HG02840 (cell line): ENCODE results near the gene SLC5A3.
A peak's percentile ranks its signal among the peaks of the same experiment; 100 is the strongest.

Source experiments
- ATAC-seq: cut with Tn5 transposase; IDR thresholded peaks from one replicate; pipeline ENCODE4 v1.9.1; 2021; ENCODE audit warnings: mild to moderate bottlenecking, moderate library complexity, moderate number of reproducible peaks; ENCODE audit not compliant: unreplicated experiment, low FRiP score

SLC5A3 gene

DNA sequence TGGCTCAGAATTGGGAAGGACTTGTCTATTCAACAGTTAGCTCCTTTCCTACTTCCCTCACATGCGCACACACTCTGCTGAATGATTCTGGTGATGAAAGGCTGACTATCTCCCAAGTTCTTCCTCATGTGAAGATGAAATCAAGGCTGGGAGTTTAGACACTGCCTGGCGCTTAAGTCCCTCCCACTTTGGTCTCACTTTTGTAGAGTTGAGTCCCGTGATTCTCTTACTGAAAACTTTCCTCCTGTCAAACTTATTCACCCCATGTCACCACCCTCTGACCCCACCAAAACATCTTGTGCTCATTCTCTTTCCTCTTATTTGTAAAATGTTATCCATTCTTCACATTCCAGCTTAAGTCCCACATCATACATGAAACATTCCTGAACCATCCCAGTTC lies 8.4 kb upstream of the SLC5A3 start:
- ATAC-seq = no peak

DNA sequence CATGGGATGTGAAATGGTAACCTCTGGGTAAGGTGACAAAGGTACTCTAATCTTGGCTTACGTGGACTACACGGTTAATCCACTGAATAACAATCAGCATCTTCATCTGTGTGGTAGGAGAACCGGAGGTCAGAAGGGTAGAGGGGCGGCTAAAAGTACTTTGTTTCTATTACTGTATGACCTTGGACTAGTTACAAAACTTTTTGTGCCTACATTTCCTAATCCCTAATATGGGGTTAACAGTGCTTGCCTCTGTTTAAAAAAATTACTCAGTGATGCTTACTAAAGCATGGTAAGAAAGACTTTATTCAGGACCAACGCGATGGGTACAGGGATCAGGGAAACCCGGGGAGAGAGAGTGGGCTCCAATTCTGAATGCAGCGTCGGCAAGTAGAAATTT lies 1.7 kb upstream of the SLC5A3 start:
- ATAC-seq = no peak

DNA sequence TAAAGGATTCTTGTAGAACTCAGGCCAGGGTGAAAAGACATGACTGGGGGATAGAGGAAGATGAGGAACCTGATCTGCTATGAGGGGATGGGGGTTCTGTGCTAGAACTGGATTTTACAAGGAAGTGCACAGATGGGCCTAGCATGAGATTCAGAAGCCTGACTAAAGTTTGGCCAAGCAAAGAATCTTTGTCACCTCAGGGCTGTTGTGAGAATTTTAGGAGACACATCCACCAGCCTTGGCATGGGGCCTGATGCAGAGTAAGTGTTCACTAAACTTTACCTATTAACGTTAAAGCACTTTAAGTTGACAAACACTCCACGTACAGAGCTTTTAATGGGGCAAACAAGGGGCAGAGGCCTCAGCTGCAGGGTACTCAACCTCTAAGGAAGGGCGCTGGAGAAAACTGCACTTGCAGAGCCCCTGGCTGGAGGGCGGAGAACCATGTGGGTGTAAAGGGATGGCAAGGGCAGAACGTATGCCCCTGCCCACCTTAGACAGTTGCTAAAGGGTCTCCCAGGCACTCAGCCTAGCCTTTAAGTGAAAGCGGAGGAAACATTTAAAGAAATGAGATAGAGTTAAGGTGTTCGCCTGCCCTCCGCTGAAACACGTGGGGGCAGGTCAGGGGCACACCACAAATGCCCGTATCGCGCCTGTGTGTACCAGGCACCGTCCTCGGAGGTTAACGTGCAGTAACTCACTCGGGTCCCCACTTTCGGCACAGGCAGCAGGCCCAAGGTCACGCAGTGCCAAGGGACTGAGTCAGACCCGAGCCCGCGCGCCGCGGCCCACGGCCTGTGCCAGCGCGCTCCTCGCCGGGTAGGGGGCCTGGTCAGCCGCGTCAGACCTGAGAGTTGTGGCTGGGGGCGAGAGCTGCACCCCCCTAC lies 990 bp upstream of the SLC5A3 start:
- no peak for ATAC-seq

DNA sequence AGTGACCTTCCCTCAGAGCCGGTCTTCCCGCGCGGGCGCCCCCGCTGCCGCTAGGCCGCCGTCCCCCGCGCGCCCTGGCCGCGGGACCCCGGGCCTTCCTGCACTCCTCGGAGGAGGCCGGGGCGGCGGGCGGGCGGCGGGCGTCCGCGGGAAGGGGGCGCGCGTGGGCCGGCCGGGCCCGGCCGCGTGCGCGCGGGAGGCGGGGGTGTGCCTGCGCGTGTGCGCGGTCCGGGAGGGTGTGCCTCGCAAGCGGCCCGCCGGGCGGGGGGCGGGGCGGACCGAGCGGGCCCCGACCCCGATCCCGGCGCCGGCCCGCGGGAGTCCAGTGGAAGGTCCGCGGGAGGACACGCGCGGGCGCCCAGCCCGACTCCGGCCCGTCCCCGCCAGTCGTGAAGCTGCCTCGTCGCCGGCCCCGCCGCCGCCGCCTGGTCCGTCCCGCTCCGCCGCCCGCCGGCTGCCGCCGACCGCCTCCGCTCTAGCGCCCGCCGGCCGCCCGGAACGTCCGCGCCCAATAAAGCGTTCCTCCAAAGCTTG lies 438 bp downstream of the SLC5A3 start:
- ATAC-seq = peak; percentile 37

DNA sequence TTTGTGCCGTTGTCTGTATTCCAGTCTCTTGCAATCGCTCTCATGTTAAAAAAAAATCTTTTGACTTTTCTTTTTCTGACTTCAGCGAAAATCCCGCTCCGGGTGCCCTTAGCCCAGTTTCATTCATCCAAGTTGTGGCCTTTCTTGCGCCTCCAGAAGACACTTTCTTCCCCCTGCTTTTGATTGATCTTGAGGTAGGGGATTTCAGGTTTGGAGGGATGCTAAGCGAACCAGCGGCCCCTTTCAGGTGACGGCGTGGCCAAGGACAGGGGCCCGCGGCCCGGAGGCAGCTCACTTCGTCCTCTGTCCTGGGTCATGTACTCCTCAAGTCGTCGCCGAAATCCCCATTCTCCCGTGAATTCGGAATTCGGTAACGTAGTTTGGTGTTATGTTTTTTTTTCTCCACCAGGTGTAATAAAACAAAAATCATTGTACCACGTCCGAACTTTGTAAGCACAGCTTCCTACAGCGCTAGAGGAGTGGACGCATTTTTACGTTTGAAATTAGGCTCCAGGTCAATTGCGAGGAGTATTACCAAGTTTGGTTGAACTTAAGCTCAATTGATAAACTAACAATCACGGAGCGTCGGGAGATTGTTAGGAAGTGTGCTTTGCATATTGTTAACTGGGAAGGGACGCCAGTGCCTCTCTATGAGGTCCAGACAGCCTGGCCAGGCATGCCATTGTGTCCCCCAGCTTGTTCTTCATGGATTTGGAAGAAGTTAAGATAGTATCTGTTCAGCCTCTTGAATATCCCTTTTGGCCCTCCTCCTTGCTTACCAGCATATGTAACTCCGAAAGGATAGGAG lies 1.1 kb downstream of the SLC5A3 start:
- ATAC-seq = no peak

DNA sequence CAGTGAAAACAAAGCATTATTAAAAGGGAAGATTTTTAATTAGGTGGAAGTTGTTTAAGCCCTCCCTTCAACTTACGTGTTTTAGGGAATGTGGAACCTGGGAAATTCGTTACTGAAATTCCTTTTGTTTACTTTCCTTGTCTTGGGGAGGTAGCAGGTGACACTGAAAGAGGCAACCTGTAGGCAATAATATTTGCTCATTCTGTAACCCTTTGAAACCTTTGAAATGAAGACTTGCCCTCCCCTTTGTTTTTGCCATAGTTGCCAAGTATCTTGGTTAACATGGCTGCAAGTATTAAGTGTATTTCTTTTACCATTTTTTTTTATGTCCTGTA lies 1.7 kb downstream of the SLC5A3 start:
- ATAC-seq = no peak

DNA sequence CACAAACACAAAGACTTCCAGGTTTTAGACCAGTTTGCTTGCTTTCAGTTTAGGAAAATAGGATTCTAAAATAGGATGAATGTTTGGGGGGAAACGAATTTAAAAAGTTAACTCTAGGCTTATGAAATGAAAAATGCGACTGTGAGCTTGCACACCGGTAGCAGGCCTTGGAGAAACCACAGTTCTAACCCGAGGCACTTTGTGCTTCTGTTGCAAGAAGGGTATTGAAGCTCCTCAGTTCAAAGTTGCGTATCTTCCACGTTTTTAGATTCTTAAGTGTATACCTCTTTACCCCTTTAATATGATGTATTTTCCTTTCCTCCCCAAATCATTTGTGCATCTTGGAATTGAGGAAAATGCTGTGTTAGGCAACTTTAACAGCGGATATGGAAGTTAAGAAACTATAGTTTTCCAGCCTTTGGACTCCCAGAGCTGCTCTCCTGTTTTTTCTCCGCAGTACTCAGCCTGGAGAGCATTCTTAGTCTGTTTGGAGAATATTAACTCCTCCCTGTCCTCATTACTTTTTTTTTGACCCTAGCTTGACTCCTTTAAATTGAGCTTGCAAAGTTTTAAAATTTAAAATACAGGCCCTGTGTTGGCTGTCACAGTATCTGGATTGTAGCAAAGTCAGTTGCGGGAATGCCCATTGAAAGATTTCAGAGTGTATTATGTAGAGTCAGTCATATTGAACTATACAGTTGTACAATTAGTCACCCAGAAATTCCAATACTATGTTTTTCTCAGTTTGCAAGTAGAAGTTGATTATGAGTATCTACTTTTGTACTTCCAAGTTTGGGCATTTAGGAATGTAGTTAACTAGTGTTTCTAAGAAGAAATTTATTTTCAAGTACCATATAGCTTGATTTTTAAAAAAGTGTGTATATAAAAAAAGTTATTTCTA lies 2.6 kb downstream of the SLC5A3 start:
- no peak for ATAC-seq

DNA sequence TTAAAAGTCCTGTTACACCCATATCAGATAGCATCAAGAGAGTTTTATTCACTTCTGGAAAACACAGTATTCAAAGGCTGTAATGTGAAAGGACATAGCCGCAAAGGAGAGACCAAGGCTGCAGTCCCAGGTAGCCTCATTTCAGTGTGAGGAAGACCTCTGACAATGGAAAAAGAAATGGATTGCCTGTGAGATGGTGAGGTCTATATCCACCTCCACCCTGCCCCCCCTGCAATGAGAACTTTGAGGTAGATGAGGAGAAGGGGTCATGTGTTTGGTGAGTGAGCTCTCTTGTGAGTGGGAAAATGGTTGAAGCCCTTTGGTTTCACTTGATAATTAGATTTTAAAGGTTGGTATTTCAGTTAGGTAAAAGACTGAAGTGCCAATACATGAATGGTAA lies 3.5 kb downstream of the SLC5A3 start:
- ATAC-seq = no peak

DNA sequence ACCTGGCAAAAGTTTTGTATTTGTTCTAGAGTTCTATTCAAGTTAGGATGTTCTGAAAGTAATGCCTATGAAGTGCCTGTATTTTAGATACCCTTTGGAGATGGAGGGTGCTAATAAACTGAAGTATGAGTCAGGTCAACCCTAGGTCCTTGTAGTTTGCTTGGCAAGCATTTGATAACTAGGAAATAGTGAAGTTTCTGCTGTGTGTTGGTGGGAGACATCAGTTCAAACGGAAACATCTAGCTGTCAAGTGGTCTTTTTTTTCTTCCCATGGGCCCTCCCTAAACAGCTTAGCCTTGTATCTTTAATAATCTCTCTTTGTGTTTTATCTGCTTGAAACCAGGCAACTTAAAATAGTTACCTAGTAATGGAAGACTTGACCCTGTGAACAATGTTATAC lies 4.5 kb downstream of the SLC5A3 start:
- ATAC-seq = no peak

DNA sequence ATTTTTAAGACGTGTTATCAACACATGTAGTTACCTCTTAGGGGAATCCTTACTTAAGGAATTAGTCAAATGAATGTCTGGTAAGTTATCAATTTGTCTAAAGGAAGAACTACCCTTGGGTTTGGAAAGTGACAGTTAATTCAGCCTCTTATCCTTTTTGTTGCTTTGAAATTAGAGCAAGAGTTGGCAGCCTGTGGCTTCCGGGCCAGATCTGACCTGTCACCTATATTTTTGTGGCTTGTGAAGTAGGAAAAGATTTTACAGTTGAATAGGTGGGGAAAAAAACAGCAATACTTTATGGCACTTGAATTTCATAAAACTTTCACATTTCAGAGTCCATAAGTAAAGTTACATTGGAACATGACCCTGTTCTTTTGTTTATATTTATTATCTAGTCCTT lies 5.5 kb downstream of the SLC5A3 start:
- ATAC-seq = no peak

DNA sequence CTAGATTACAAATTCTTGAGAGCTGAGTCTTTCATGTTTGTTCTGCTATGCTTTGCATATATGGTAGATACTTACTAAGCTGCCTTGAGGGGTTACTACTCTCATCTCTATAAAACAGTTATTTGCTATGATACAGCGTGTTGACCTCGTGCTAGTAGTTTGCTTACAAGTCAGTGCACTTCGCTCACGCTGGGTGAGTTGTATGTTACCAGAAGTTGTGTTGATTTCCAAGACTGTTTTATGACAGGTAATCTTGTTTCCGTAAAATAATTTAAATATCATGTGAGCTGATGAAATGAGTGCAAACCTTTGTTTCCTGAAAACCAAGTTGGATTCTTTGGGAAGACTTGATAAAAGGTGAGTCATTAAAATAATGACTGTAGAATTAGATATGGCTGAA lies 7.3 kb downstream of the SLC5A3 start:
- no peak for ATAC-seq

DNA sequence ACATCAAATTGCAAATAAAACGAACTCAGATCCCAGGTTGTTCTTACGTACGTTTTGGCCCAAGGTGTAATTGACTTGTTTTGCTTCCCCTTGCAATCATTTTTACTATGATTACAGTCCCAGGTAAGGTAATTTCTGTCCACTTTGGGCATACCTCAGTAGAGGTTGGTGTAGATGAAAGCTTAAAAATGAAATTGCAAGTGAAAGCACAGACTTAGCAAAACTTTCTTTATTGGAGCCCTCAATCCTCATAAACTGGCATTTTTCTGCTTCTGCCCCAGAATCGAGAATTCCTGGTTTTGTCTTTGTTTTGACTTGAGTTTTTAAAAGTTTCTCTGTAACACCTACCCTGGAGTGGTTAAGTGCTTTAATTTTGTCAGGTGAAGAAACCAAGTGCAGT lies 9.4 kb downstream of the SLC5A3 start:
- no peak for ATAC-seq

DNA sequence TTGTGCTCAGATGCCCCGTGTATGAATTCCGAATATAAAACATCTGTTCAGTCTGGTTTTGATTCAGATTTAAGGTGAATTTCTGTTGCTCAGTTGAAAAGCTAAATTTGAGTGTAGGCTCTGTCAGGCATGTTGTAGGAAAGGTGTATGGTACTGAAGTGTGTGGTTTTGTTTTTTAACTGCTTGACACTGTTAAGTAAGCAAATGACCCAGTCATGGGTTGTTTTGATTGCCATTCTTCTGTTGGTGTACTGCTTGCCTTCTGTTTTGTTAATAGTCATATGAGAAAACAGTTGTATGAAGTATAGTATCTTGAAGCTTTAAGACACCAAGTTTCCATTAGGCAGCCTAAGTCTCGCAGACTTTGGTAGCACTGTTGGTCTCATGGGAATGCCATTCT lies 10.0 kb downstream of the SLC5A3 start:
- no peak for ATAC-seq

DNA sequence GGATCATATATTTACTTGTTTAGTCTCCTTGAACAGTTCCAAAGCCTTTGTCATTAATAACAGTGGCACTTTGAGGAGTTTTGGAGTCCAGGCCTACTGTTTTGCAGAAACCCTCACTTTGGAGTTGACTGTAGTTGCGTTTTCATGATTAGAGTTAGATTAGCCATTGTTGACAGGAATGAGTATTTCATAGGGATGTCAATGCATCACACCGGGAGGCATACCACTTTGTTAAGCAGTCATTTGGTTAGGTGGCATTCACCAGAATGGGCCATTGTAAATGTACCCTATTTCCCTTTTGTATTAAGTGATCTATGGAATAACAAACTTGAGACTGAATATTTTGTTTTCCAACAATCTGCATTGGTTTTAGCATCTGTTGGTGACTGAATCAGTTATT lies 11.8 kb downstream of the SLC5A3 start:
- no peak for ATAC-seq

DNA sequence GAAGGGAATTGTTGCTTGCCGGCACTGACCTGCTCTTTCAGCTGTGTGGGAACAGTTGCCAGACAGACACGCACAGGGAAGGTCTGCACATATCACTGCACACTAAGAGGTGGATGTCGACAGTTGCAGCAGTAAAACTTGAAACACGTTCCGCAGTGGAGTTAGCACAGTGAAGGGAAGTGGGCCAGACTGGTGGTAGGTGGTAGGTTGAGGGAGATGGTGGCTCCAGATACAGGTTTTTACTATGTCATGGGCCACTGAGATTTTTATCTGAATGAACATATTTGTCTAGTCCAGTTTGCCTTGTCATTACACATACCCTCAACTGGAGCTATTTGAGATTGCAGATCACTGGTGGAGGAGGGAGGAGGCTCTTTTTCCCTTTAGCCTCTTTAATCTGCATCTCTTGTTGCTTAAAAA lies 13.5 kb downstream of the SLC5A3 start:
- no peak for ATAC-seq

DNA sequence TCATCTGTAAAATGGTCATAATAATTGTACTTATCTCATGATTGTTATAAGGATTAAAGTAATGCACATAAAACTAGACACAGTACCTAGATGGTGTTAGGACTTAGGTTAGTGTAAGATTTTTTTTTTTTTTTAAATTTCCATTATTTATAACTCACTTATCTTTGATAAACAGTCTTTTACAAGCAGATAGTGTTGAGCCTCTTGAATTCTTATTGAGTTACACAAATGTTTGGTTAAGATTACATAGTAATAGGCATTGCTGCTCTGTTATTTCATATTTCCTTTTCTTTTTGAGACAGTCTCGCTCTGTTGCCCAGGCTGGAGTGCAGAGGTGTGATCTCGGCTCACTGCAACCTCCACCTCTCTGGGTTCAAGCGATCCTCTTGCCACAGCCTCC lies 15.4 kb downstream of the SLC5A3 start:
- ATAC-seq = no peak

DNA sequence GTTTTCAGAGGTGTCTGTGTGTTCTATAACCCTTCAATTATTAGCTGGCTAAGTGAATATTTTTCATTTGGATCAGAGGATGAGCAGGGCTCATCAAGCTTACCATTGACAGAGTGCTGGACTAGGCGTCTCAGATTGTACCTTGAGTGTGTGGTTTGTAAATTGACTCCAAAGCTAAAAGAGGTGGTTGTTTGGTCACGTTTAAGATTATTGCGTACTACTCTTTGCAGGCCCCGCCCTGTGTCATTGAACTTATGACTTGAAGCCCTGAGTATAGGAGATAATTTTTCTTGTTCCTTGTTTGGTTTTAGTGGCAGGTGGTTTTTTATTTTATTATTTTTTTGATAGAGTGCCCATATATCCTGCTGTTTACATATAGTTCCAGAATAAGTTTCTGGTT lies 17.7 kb downstream of the SLC5A3 start:
- ATAC-seq = no peak

DNA sequence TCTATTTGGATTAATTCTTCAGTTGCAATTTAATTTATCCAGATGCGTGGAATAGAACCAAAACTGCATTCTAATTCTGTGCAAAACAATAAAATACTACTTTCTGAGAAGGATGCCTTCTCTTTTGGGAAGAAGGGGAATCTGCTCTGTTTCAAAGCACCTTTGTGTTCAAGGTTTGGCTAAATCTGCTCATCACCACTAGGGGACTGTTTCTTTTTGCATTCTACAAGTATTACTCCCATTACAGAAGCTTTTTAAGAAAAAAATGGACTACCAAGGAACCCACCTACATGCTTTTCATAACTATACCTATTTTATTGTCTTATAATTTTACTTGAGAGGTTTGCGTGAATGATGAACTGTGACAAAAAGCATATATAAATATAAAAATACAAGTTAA lies 18.2 kb downstream of the SLC5A3 start:
- no peak for ATAC-seq

DNA sequence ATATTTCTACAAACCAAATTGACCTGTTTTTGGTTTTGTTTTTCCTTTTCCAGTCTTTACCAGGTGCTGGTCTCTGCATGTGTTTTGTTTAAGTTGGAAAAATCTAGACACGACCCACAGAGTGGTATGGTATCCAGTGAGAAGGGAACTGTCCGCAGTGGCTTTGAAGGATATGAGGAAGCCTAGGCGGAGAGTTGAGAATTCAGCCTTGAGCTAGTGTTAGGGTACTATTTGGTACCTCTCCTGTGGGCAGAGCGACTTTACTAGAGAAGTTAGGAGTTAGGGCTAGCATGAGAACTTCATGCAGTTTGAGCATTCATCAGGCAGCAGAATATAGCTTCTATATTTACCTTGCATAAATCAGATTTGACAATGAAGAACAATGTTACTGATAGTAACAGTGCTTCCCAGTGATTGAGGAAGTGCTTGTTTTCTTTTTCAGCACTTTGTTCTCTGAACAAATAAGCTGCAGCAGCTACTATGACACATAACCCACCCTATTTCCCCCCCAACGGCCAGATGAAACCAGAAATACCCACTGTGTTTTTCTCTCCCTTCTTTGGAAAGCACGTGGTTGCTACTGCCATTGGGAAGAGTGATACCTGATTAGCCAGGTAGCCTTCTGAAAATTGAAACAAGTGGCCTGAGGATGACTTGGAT lies 19.0 kb downstream of the SLC5A3 start:
- no peak for ATAC-seq

DNA sequence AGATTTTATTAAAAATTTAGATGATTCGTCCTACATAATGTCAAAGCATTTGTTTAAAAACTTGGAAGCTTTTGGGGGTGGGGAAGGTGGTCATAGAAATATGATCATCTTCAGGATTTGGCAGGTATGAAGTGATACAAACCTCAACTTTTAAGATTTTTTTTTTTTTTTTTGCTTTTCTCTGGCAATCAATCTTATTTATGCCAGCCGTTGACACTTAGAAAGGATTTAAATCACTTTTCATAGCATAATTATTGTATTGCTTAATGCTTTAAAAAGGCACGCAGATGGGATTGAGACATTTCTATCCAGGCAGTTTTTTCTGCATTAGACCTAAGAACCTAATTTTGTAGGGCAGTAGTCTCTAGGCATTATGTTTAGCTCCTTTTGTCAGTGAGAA lies 19.7 kb downstream of the SLC5A3 start:
- ATAC-seq = no peak
